ENCODE measurements around the gene LLGL2. TPM values are rescaled to one million over a fixed set of nuclear protein-coding genes. Genes with fewer than 3 reads are reported as not detected.

The LLGL2 gene
- total and polyA plus RNA-seq, 2 donors (not counting 1 experiment from before 2014, with no cell fraction given): 40.6 to 52.0 TPM

- CTCF ChIA-PET: no interaction called here
- Mint-ChIP-seq H3K4me1 (peaks cover 3% of the 10 kb centered on the region), H3K27me3 (no peaks in the 10 kb centered on the region), H3K4me3 (no peak overlapping the region), H3K9me3 (ENCODE audit: insufficient read depth) (no peaks in the 10 kb centered on the region), H3K27ac (no peak overlapping the region)
- no peak for TF ChIP-seq EZH2 (IDR thresholded peaks at IDR 0.05; ENCODE audit: borderline replicate concordance, insufficient read depth, low read depth, low read length, poor library complexity, severe bottlenecking)
- TF ChIP-seq CTCF (IDR thresholded peaks at IDR 0.05): no peak
- Histone ChIP-seq H3K36me3 (replicated peaks in 1 of 2; ENCODE audit: control extremely low read depth in 1 of 2, control insufficient read depth in 1 of 2, extremely low read depth in 1 of 2, insufficient read depth in 2 of 2, low read length in 1 of 2) (peaks cover 0 to 5% of the 10 kb centered on the region in 2 experiments), H3K4me1 (ENCODE audit: control insufficient read depth in 2 of 2, insufficient read depth in 2 of 2, low read length in 2 of 2) (no peaks in the 10 kb centered on the region), H3K27ac (ENCODE audit: low read length in 2 of 2) (no peak overlapping the region), H3K9ac (ENCODE audit: low read length) (no peak overlapping the region), H3K79me2 (ENCODE audit: control insufficient read depth, insufficient read depth, low read length) (no peaks in the 10 kb centered on the region), H3K4me3 (ENCODE audit: control extremely low read depth in 1 of 5, extremely low read depth in 1 of 5, insufficient read depth in 1 of 5, low read depth in 2 of 5, low read length in 4 of 5) (no peak overlapping the region), H2AFZ (ENCODE audit: insufficient read depth, low read depth, low read length, poor library complexity, severe bottlenecking) (no peak overlapping the region), H3K4me2 (replicated peaks; ENCODE audit: low read depth, low read length, poor library complexity, severe bottlenecking) (no peak overlapping the region), H3K27me3 (replicated peaks in 1 of 4; ENCODE audit: control extremely low read depth in 1 of 4, control insufficient read depth in 3 of 4, insufficient read depth in 4 of 4, low read length in 3 of 4) (no peaks in the 10 kb centered on the region), H3K9me3 (ENCODE audit: control extremely low read depth in 1 of 3, control insufficient read depth in 2 of 3, insufficient read depth in 1 of 3, low read length in 2 of 3) (no peaks in the 10 kb centered on the region), H4K20me1 (ENCODE audit: control insufficient read depth, insufficient read depth, low read length, poor library complexity, severe bottlenecking) (no peaks in the 10 kb centered on the region)
- POLR2A ChIA-PET: no interaction called here
- intact Hi-C loops (cut with micrococcal nuclease): no loop called here
- WGBS (ENCODE audit: insufficient coverage): 98% methylated on average over 13 of the region's 13 CpGs
- ATAC-seq (ENCODE audit: low read depth) (no peak), DNase-seq (no peak)
These were observed 20.7 kb downstream of the LLGL2 start for GRCh38 chr17:75546181-75546580.

GRCh38 chr17:75547091-75547490, 21.6 kb downstream of the LLGL2 start:
- no peak overlapping the region for H3K9ac ChIP-seq (ENCODE audit: low read length)
- TF ChIP-seq CTCF (IDR thresholded peaks at IDR 0.05) (no peak), EZH2 (IDR thresholded peaks at IDR 0.05; ENCODE audit: borderline replicate concordance, insufficient read depth, low read depth, low read length, poor library complexity, severe bottlenecking) (no peak)
- no peaks in the 10 kb centered on the region for H3K79me2 ChIP-seq (ENCODE audit: control insufficient read depth, insufficient read depth, low read length)
- intact Hi-C loops (cut with micrococcal nuclease): no loop called here
- Mint-ChIP-seq H3K27me3 (no peaks in the 10 kb centered on the region), H3K4me3 (no peak overlapping the region), H3K4me1 (peaks cover 3% of the 10 kb centered on the region), H3K27ac (no peak overlapping the region), H3K9me3 (ENCODE audit: insufficient read depth) (no peaks in the 10 kb centered on the region)
- H2AFZ ChIP-seq (ENCODE audit: insufficient read depth, low read depth, low read length, poor library complexity, severe bottlenecking): no peak overlapping the region
- ATAC-seq (ENCODE audit: low read depth): no peak
- H3K27ac ChIP-seq (ENCODE audit: low read length in 2 of 2): no peak overlapping the region
- DNase-seq: no peak
- H3K4me1 ChIP-seq (ENCODE audit: control insufficient read depth in 2 of 2, insufficient read depth in 2 of 2, low read length in 2 of 2): no peaks in the 10 kb centered on the region
- no peaks in the 10 kb centered on the region for H3K27me3 ChIP-seq (replicated peaks in 1 of 4; ENCODE audit: control extremely low read depth in 1 of 4, control insufficient read depth in 3 of 4, insufficient read depth in 4 of 4, low read length in 3 of 4)
- ChIA-PET POLR2A (no interaction called here), CTCF (interaction anchor here (0.5 kb wide), 1 partner anchor 459 kb away, joined by 3 read pairs; no protein-coding TSS in a partner anchor)
- 99% methylated on average over 9 of the region's 9 CpGs for WGBS (ENCODE audit: insufficient coverage)
- H3K4me3 ChIP-seq (ENCODE audit: control extremely low read depth in 1 of 5, extremely low read depth in 1 of 5, insufficient read depth in 1 of 5, low read depth in 2 of 5, low read length in 4 of 5): no peak overlapping the region
- H3K36me3 ChIP-seq (replicated peaks in 1 of 2; ENCODE audit: control extremely low read depth in 1 of 2, control insufficient read depth in 1 of 2, extremely low read depth in 1 of 2, insufficient read depth in 2 of 2, low read length in 1 of 2): peaks cover 0 to 5% of the 10 kb centered on the region in 2 experiments
- H3K4me2 ChIP-seq (replicated peaks; ENCODE audit: low read depth, low read length, poor library complexity, severe bottlenecking): no peak overlapping the region
- H4K20me1 ChIP-seq (ENCODE audit: control insufficient read depth, insufficient read depth, low read length, poor library complexity, severe bottlenecking): no peaks in the 10 kb centered on the region
- no peaks in the 10 kb centered on the region for H3K9me3 ChIP-seq (ENCODE audit: control extremely low read depth in 1 of 3, control insufficient read depth in 2 of 3, insufficient read depth in 1 of 3, low read length in 2 of 3)
